Prostate gland (tissue), 2 donors: ENCODE data around the gene SCG5. TPM values are rescaled to one million over a fixed set of nuclear protein-coding genes. Genes with fewer than 3 reads are reported as not detected.

Experiments used
- DNase-seq: peaks from one replicate; pipeline ENCODE4 v3.0.0-alpha.2; 2019; ENCODE audit warnings: low spot score
- H3K27ac ChIP-seq, 2 donors: fragments of 200-600 bp; sonication (generic); 2 replicates each; pipeline ENCODE4 v1.5.1; 2017 to 2019
- H3K27me3 ChIP-seq: fragments of 200-600 bp; sonication (generic); replicated peaks from 2 replicates; pipeline ENCODE4 v1.5.1; 2019; ENCODE audit not compliant: insufficient read depth
- H3K36me3 ChIP-seq, 2 donors: fragments of 200-600 bp; sonication (generic); 1 replicate in 1 of 2; 2 replicates in 1 of 2; pipeline versions ENCODE4 v1.5.1 to v1.8.1; 2017 to 2019
- H3K4me1 ChIP-seq: fragments of 200-600 bp; sonication (generic); replicated peaks from 2 replicates; pipeline ENCODE4 v1.5.1; 2019
- H3K4me3 ChIP-seq, 2 donors: fragments of 200-600 bp; sonication (generic); 2 replicates each; pipeline ENCODE4 v1.5.1; 2017 to 2019
- H3K9me3 ChIP-seq: fragments of 200-600 bp; sonication (generic); 2 replicates; pipeline ENCODE4 v1.5.1; 2017
- POLR2A ChIP-seq: fragments of 450-650 bp; IDR thresholded peaks from one replicate; pipeline ENCODE4 v1.6.1; 2016; ENCODE audit warnings: antibody characterized with exemption, mild to moderate bottlenecking
- POLR2AphosphoS5 ChIP-seq: sonication (generic); formaldehyde crosslinking; IDR thresholded peaks from one replicate; pipeline ENCODE4 v1.6.1; 2017; ENCODE audit warnings: antibody characterized with exemption
- WGBS: methylation state at CpG from one replicate; pipeline ENCODE4 v1.1.5; 2018; 5-methylcytosine and 5-hydroxymethylcytosine counted together
- intact Hi-C: fragments of 100-400 bp; cut with DNase I; formaldehyde crosslinking; loops from one replicate; pipeline ENCODE4 v1.14.2; 2022
- total RNA-seq, 2 donors: library from RNA; depleted of rRNA; stranded (reverse); fragments of >200 nt; gene quantifications; one replicate each; pipeline ENCODE4 v1.1.0, GENCODE V29; 2016
- TF ChIP-seq, protein P1 (sequence below), 4 experiments: fragments of 200-600 bp in 2 of 4; fragments of 450-650 bp in 2 of 4; sonication (generic) in 2 of 4; IDR thresholded peaks; 1 replicate in 3 of 4; 2 replicates in 1 of 4; pipeline ENCODE4 v1.5.1; 2016 to 2019; ENCODE audit warnings: antibody characterized with exemption in 4 of 4, mild to moderate bottlenecking in 2 of 4, moderate library complexity in 2 of 4

Gene SCG5
- total RNA-seq, 2 donors from 2014 or later, result 0.96 to 4.2 TPM

- Histone ChIP-seq H3K4me1 (no peaks in the 10 kb centered on the region), H3K36me3 (no peaks in the 10 kb centered on the region), H3K27ac (no peak overlapping the region), H3K27me3 (no peaks in the 10 kb centered on the region), H3K4me3 (no peak overlapping the region), H3K9me3 (no peaks in the 10 kb centered on the region)
- DNase-seq, result no peak
- TF ChIP-seq, protein P1, sequence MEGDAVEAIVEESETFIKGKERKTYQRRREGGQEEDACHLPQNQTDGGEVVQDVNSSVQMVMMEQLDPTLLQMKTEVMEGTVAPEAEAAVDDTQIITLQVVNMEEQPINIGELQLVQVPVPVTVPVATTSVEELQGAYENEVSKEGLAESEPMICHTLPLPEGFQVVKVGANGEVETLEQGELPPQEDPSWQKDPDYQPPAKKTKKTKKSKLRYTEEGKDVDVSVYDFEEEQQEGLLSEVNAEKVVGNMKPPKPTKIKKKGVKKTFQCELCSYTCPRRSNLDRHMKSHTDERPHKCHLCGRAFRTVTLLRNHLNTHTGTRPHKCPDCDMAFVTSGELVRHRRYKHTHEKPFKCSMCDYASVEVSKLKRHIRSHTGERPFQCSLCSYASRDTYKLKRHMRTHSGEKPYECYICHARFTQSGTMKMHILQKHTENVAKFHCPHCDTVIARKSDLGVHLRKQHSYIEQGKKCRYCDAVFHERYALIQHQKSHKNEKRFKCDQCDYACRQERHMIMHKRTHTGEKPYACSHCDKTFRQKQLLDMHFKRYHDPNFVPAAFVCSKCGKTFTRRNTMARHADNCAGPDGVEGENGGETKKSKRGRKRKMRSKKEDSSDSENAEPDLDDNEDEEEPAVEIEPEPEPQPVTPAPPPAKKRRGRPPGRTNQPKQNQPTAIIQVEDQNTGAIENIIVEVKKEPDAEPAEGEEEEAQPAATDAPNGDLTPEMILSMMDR (IDR thresholded peaks at IDR 0.05), result no peak
- TF ChIP-seq POLR2A (no peak), POLR2AphosphoS5 (no peak)
- intact Hi-C loops, result no loop called here
- WGBS, result 72% methylated on average over 6 of the region's 6 CpGs
Measured at GRCh38 chr15:32707436-32707835, 65.9 kb downstream of the SCG5 start.

DNA sequence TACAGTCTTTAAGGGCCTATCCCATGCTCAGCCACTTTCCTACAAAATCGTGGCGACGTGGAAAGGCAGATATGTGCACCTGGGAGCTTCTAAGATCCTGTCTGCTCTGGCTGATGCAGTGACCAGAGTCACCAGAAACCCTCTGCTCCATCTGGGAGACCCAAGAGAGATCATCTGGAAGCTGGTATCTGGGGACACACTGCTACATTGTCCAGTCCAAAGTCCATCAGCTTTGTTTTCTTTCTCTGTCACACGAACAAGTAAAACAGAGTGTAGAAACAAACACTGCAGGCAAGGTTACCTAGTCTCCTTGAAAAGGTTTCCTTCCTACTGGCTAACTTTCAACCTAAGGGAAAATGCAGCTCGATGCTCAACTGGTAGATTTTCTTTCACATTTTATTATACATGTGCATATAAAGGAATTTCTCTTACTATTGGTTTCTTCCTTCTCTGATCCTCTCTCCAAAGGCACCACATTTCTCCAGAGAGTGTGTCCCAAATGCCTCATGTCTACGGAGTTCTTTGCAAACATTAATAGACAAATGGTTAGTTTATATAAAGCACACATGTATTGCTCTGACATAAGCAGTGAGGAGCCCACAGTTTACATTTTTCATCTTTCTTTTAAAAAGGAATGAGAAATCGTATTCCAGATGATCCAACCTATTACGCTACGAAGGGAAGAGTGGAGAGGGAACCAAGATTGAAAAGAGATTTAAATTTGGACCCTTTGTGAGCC, 68.0 kb downstream of the SCG5 start:
- no peak overlapping the region for H3K27ac ChIP-seq
- 79% methylated on average over 9 of the region's 9 CpGs for WGBS

DNA sequence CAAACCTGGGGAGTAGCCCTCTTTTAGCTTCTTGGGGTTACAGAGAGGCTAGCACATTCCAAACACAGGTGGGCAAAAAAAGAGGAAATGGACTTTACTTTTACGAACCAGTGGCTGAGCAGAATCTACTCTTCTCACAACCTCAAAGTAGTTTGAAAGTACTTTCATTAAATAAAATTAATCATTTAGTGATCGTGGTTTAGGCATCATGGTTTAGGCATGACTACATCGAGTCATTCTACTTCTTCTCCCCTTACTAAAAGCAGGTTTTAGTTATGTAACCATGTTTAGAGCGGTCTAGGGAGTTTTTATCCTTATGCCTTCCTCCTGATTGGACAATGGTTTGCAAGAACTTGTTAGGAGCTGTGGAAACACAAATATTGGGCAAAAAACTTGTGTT, 73.8 kb downstream of the SCG5 start:
- Histone ChIP-seq H3K4me1 (no peaks in the 10 kb centered on the region), H3K27ac (no peak overlapping the region), H3K27me3 (peaks cover 10% of the 10 kb centered on the region), H3K4me3 (no peak overlapping the region), H3K36me3 (no peaks in the 10 kb centered on the region), H3K9me3 (no peaks in the 10 kb centered on the region)
- no peak for DNase-seq
- WGBS, result 45% methylated on average over 4 of the region's 4 CpGs
- TF ChIP-seq, protein P1 (IDR thresholded peaks at IDR 0.05), result no peak
- TF ChIP-seq POLR2AphosphoS5 (no peak), POLR2A (no peak)
- intact Hi-C loops, result no loop called here

More for the DNA sequence above, 68.0 kb downstream of the SCG5 start:
- intact Hi-C loops, result no loop called here
- no peak for DNase-seq
- H3K36me3 ChIP-seq, result no peaks in the 10 kb centered on the region
- H3K4me3 ChIP-seq, result no peak overlapping the region
- H3K27me3 ChIP-seq, result no peaks in the 10 kb centered on the region
- no peak for TF ChIP-seq POLR2A
- no peak for TF ChIP-seq POLR2AphosphoS5
- TF ChIP-seq, protein P1 (IDR thresholded peaks at IDR 0.05), result no peak
- no peaks in the 10 kb centered on the region for H3K4me1 ChIP-seq
- H3K9me3 ChIP-seq, result no peaks in the 10 kb centered on the region

GRCh38 chr15:32716216-32716914, 74.9 kb downstream of the SCG5 start:
- no peak overlapping the region for H3K27ac ChIP-seq
- intact Hi-C loops, result no loop called here
- H3K4me1 ChIP-seq, result no peaks in the 10 kb centered on the region
- DNase-seq, result no peak
- no peak overlapping the region for H3K4me3 ChIP-seq
- no peaks in the 10 kb centered on the region for H3K36me3 ChIP-seq
- peaks cover 10% of the 10 kb centered on the region for H3K27me3 ChIP-seq
- 35% methylated on average over 13 of the region's 13 CpGs for WGBS
- TF ChIP-seq POLR2AphosphoS5 (no peak), POLR2A (no peak)
- TF ChIP-seq, protein P1 (IDR thresholded peaks at IDR 0.05), result no peak
- no peaks in the 10 kb centered on the region for H3K9me3 ChIP-seq
